ENCODE data around the gene TNPO2. TPM values are rescaled to one million over a fixed set of nuclear protein-coding genes. Genes with fewer than 3 reads are reported as not detected.

The TNPO2 gene
- total RNA-seq, 2 donors from 2014 or later = 15.0 to 35.6 TPM

DNA sequence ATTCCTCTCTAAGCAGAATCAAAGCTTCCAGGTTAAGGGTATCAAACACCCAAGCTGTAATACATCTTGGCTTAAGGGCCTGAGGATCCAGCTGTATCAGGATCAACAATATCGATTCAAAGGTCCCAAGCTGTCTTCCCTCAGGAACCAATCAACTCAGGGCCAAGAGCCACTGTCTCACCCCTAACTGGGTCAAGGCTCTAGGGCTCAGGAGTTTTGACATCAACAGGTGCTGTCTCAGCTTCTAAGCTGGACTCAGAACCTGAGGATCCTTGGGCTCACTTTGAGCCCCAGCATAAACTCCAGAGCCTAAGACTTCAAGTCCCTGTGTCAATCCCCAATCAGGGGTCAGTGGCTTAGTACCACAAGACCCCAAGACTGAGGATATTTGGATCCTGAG, 28.2 kb downstream of the TNPO2 start:
- Histone ChIP-seq H3K36me3 (replicated peaks in 1 of 2; ENCODE audit: insufficient read depth in 1 of 2, low read depth in 2 of 2) (no peaks in the 10 kb centered on the region), H3K4me3 (peak overlapping the region in 1 of 2 donors; percentile 94), H3K27me3 (no peaks in the 10 kb centered on the region), H3K4me1 (peaks cover 20% of the 10 kb centered on the region), H3K9me3 (no peaks in the 10 kb centered on the region), H3K27ac (no peak overlapping the region)
- DNase-seq = no peak
- 71% methylated on average over 1 of the region's 1 CpG; no CpG with 5 or more reads in 1 of the 2 donors for WGBS, 2 donors
- intact Hi-C loops (cut with DNase I) = no loop called here
- no peak for ATAC-seq
- TF ChIP-seq POLR2A (IDR thresholded peaks at IDR 0.05) (no peak), CTCF (IDR thresholded peaks at IDR 0.05) (no peak)

- Histone ChIP-seq H3K4me3 (no peak overlapping the region), H3K9me3 (no peaks in the 10 kb centered on the region), H3K4me1 (peaks cover 20% of the 10 kb centered on the region), H3K27me3 (no peaks in the 10 kb centered on the region), H3K36me3 (replicated peaks in 1 of 2; ENCODE audit: insufficient read depth in 1 of 2, low read depth in 2 of 2) (no peaks in the 10 kb centered on the region), H3K27ac (no peak overlapping the region)
- TF ChIP-seq POLR2A (IDR thresholded peaks at IDR 0.05) (no peak), CTCF (IDR thresholded peaks at IDR 0.05) (no peak)
- DNase-seq (no peak), ATAC-seq (no peak)
- 49% methylated on average over 2 of the region's 2 CpGs; no CpG with 5 or more reads in 1 of the 2 donors for WGBS, 2 donors
- intact Hi-C loops (cut with DNase I) = no loop called here
Measured at GRCh38 chr19:12695096-12695495, 28.6 kb downstream of the TNPO2 start.

GRCh38 chr19:12694641-12695040, 29.1 kb downstream of the TNPO2 start:
- H3K4me3 ChIP-seq = no peak overlapping the region
- ATAC-seq (no peak), DNase-seq (no peak)
- intact Hi-C loops (cut with DNase I) = no loop called here
- no peaks in the 10 kb centered on the region for H3K36me3 ChIP-seq (replicated peaks in 1 of 2; ENCODE audit: insufficient read depth in 1 of 2, low read depth in 2 of 2)
- H3K9me3 ChIP-seq = no peaks in the 10 kb centered on the region
- H3K27me3 ChIP-seq = no peaks in the 10 kb centered on the region
- 76 to 83% methylated on average over 9 to 12 of the region's 16 CpGs for WGBS, 2 donors
- TF ChIP-seq POLR2A (IDR thresholded peaks at IDR 0.05) = no peak
- TF ChIP-seq CTCF (IDR thresholded peaks at IDR 0.05) = no peak
- H3K27ac ChIP-seq = no peak overlapping the region
- H3K4me1 ChIP-seq = peaks cover 20% of the 10 kb centered on the region

- H3K36me3 ChIP-seq (replicated peaks in 1 of 2; ENCODE audit: insufficient read depth in 1 of 2, low read depth in 2 of 2) = no peaks in the 10 kb centered on the region
- H3K4me3 ChIP-seq = no peak overlapping the region
- TF ChIP-seq POLR2A (IDR thresholded peaks at IDR 0.05) = no peak
- TF ChIP-seq CTCF (IDR thresholded peaks at IDR 0.05) = no peak
- no peak overlapping the region for H3K27ac ChIP-seq
- ATAC-seq = no peak
- peaks cover 20% of the 10 kb centered on the region for H3K4me1 ChIP-seq
- no peaks in the 10 kb centered on the region for H3K9me3 ChIP-seq
- intact Hi-C loops (cut with DNase I) = no loop called here
- whole genome bisulfite sequencing, 2 donors = 81 to 91% methylated on average over 4 to 5 of the region's 5 CpGs
- no peak for DNase-seq
- H3K27me3 ChIP-seq = no peaks in the 10 kb centered on the region
Measured at GRCh38 chr19:12692960-12693359, 30.8 kb downstream of the TNPO2 start.

- WGBS, 2 donors = 71 to 90% methylated on average over 11 to 23 of the region's 26 CpGs
- ATAC-seq (no peak), DNase-seq (no peak)
- H3K4me1 ChIP-seq = peaks cover under 1% of the 10 kb centered on the region
- H3K36me3 ChIP-seq (replicated peaks in 1 of 2; ENCODE audit: insufficient read depth in 1 of 2, low read depth in 2 of 2) = no peaks in the 10 kb centered on the region
- no peak for TF ChIP-seq CTCF (IDR thresholded peaks at IDR 0.05)
- TF ChIP-seq POLR2A (IDR thresholded peaks at IDR 0.05) = no peak
- intact Hi-C loops (cut with DNase I) = no loop called here
- H3K27ac ChIP-seq = no peak overlapping the region
- no peak overlapping the region for H3K4me3 ChIP-seq
- no peaks in the 10 kb centered on the region for H3K27me3 ChIP-seq
- no peaks in the 10 kb centered on the region for H3K9me3 ChIP-seq
Measured at GRCh38 chr19:12689581-12690216, 34.0 kb downstream of the TNPO2 start.

Measured in body of pancreas (tissue), 4 donors.